OCI-LY3 (cell line): ENCODE measurements around the gene ACYP2.

Source experiments
- H2AFZ ChIP-seq: fragments of 200-600, 300-600 bp; shearing (Covaris generic); 2 replicates; pipeline ENCODE4 v1.6.0; 2014; ENCODE audit warnings: antibody characterized with exemption, low read depth, low read length
- H3K27ac ChIP-seq: fragments of 200-600, 300-600 bp; sonication (generic); 2 replicates; pipeline ENCODE4 v1.5.1; 2014; ENCODE audit warnings: mild to moderate bottlenecking, low read length, moderate library complexity, mixed read lengths
- H3K27me3 ChIP-seq: fragments of 200-600, 300-600 bp; sonication (generic); 2 replicates; pipeline ENCODE4 v1.6.1; 2014; ENCODE audit warnings: low read depth, low read length, mixed read lengths
- H3K36me3 ChIP-seq: fragments of 200-600, 300-600 bp; sonication (generic); replicated peaks from 2 replicates; pipeline ENCODE3; 2014; ENCODE audit warnings: low read depth, low read length, mixed read lengths
- H3K4me1 ChIP-seq: fragments of 300-600, 200-600 bp; sonication (generic); 2 replicates; pipeline ENCODE4 v1.6.1; 2014; ENCODE audit warnings: low read length, mixed read lengths
- H3K4me2 ChIP-seq: fragments of 200-600, 300-600 bp; sonication (generic); 2 replicates; pipeline ENCODE4 v1.6.1; 2014; ENCODE audit warnings: low read length, mixed read lengths
- H3K4me3 ChIP-seq: fragments of 300-600, 200-600 bp; sonication (generic); 2 replicates; pipeline ENCODE4 v1.5.1; 2014; ENCODE audit warnings: antibody characterized with exemption, mild to moderate bottlenecking, low read length, moderate library complexity
- H3K79me2 ChIP-seq: fragments of 300-600, 200-600 bp; shearing (Covaris generic); 2 replicates; pipeline ENCODE4 v1.6.1; 2014; ENCODE audit warnings: mild to moderate bottlenecking, low read length, mixed read lengths
- H3K9ac ChIP-seq: fragments of 300-600, 200-600 bp; shearing (Covaris generic); 2 replicates; pipeline ENCODE4 v1.6.0; 2014; ENCODE audit warnings: mild to moderate bottlenecking, low read length, moderate library complexity
- H3K9me3 ChIP-seq: fragments of 200-600, 300-600 bp; shearing (Covaris generic); 2 replicates; pipeline ENCODE4 v1.6.1; 2014; ENCODE audit warnings: low read length, mixed read lengths; ENCODE audit not compliant: insufficient read depth
- H4K20me1 ChIP-seq: fragments of 200-600, 300-600 bp; sonication (generic); 2 replicates; pipeline ENCODE4 v1.6.1; 2016; ENCODE audit warnings: low read length, mixed read lengths; ENCODE audit not compliant: insufficient read depth
- CTCF ChIP-seq: fragments of 200-600, 300-600 bp; sonication (generic); IDR thresholded peaks from 2 replicates; pipeline ENCODE4 v1.5.1; 2014; ENCODE audit warnings: antibody characterized with exemption, low read length, low read depth
- EZH2phosphoT487 ChIP-seq: fragments of 200-600 bp; shearing (Covaris generic); IDR thresholded peaks from 2 replicates; pipeline ENCODE4 v1.6.1; 2018; ENCODE audit warnings: antibody characterized with exemption, mixed run types, low read depth

Gene ACYP2

GRCh38 chr2:54342603-54343002, 227.2 kb downstream of the ACYP2 start:
- no peak overlapping the region for H2AFZ ChIP-seq
- no peak overlapping the region for H3K9ac ChIP-seq
- H3K9me3 ChIP-seq = no peaks in the 10 kb centered on the region

GRCh38 chr2:54347622-54348021, 232.2 kb downstream of the ACYP2 start:
- Histone ChIP-seq H3K27me3 (peaks cover 20% of the 10 kb centered on the region; the same call in 1 of the 2 replicates), H3K4me3 (no peak overlapping the region), H3K27ac (no peak overlapping the region), H3K4me1 (no peaks in the 10 kb centered on the region), H2AFZ (no peak overlapping the region), H3K9me3 (no peaks in the 10 kb centered on the region), H3K36me3 (no peaks in the 10 kb centered on the region), H4K20me1 (no peaks in the 10 kb centered on the region), H3K4me2 (no peak overlapping the region), H3K9ac (no peak overlapping the region), H3K79me2 (no peaks in the 10 kb centered on the region)
- TF ChIP-seq CTCF (no peak), EZH2phosphoT487 (no peak)

More at GRCh38 chr2:54342603-54343002, 227.2 kb downstream of the ACYP2 start:
- TF ChIP-seq EZH2phosphoT487 = no peak
- no peak for TF ChIP-seq CTCF
- Histone ChIP-seq H3K4me1 (no peaks in the 10 kb centered on the region), H3K4me3 (no peak overlapping the region), H3K36me3 (no peaks in the 10 kb centered on the region), H3K79me2 (no peaks in the 10 kb centered on the region), H3K27ac (no peak overlapping the region), H4K20me1 (no peaks in the 10 kb centered on the region), H3K27me3 (peaks cover 22% of the 10 kb centered on the region; the same call in 1 of the 2 replicates), H3K4me2 (no peak overlapping the region)

- no peaks in the 10 kb centered on the region for H3K9me3 ChIP-seq
- no peaks in the 10 kb centered on the region for H3K79me2 ChIP-seq
- H4K20me1 ChIP-seq = no peaks in the 10 kb centered on the region
- H3K4me2 ChIP-seq = no peak overlapping the region
- peaks cover 16% of the 10 kb centered on the region; the same call in 1 of the 2 replicates for H3K27me3 ChIP-seq
- H2AFZ ChIP-seq = no peak overlapping the region
- H3K36me3 ChIP-seq = no peaks in the 10 kb centered on the region
- TF ChIP-seq CTCF = no peak
- no peak for TF ChIP-seq EZH2phosphoT487
- no peaks in the 10 kb centered on the region for H3K4me1 ChIP-seq
- no peak overlapping the region for H3K9ac ChIP-seq
- H3K4me3 ChIP-seq = no peak overlapping the region
- no peak overlapping the region for H3K27ac ChIP-seq
Observed at GRCh38 chr2:54348646-54349045, 233.2 kb downstream of the ACYP2 start.

- Histone ChIP-seq H3K4me1 (no peaks in the 10 kb centered on the region), H3K9me3 (no peaks in the 10 kb centered on the region), H3K4me3 (no peak overlapping the region), H3K79me2 (no peaks in the 10 kb centered on the region), H3K36me3 (no peaks in the 10 kb centered on the region), H3K27ac (no peak overlapping the region), H2AFZ (no peak overlapping the region), H3K27me3 (0 out of 2 replicates have a peak, but pooled peaks cover 7% of the 10 kb centered on the region), H3K9ac (no peak overlapping the region), H3K4me2 (no peak overlapping the region), H4K20me1 (no peaks in the 10 kb centered on the region)
- TF ChIP-seq CTCF = no peak
- TF ChIP-seq EZH2phosphoT487 = no peak
Observed at GRCh38 chr2:54350426-54350825, 235.0 kb downstream of the ACYP2 start.
